Measurements from ENCODE around the gene SLC37A2.

- TF ChIP-seq EZH2phosphoT487 (IDR thresholded peaks at IDR 0.05; ENCODE audit: insufficient read depth, low read depth) (no peak), EZH2 (IDR thresholded peaks at IDR 0.05; ENCODE audit: insufficient read depth, poor library complexity, severe bottlenecking) (no peak)
Observed at GRCh38 chr11:125020342-125020741, 42.8 kb upstream of the SLC37A2 start.
